HepG2 (cell line): ENCODE data around the gene CHD2. TPM values are rescaled to one million over a fixed set of nuclear protein-coding genes. Genes with fewer than 3 reads are reported as not detected.

Experiments used
- HMG20A ChIP-seq: IDR thresholded peaks from 2 replicates; pipeline ENCODE4 v1.6.1; 2016; ENCODE audit warnings: borderline replicate concordance
- NAIF1 ChIP-seq: sonication (generic); formaldehyde crosslinking; IDR thresholded peaks from 2 replicates; pipeline ENCODE4 v1.5.0; 2020; ENCODE audit warnings: mild to moderate bottlenecking, missing genetic modification reagents, borderline replicate concordance
- PRPF4 ChIP-seq: fragments of 200-400 bp; formaldehyde crosslinking; IDR thresholded peaks from 2 replicates; pipeline ENCODE4 v1.6.1; 2016; ENCODE audit warnings: low read length, low read depth; ENCODE audit not compliant: poor library complexity, severe bottlenecking
- SMAD3 ChIP-seq: sonication (generic); formaldehyde crosslinking; IDR thresholded peaks from 2 replicates; pipeline ENCODE4 v1.4.0; 2020; ENCODE audit warnings: missing genetic modification reagents
- SMYD3 ChIP-seq: sonication (generic); formaldehyde crosslinking; IDR thresholded peaks from 2 replicates; pipeline ENCODE4 v1.8.1; 2023; ENCODE audit warnings: mild to moderate bottlenecking, missing genetic modification reagents
- SNAI1 ChIP-seq: sonication (generic); formaldehyde crosslinking; IDR thresholded peaks from 2 replicates; pipeline ENCODE4 v1.5.0; 2020; ENCODE audit warnings: mild to moderate bottlenecking, missing genetic modification reagents, borderline replicate concordance
- SSRP1 ChIP-seq: IDR thresholded peaks from 2 replicates; pipeline ENCODE4 v1.6.1; 2016; ENCODE audit warnings: control low read depth
- ZBTB20 ChIP-seq: sonication (generic); formaldehyde crosslinking; IDR thresholded peaks from 2 replicates; pipeline ENCODE4 v1.8.1; 2023; ENCODE audit warnings: missing genetic modification reagents, low read depth, mild to moderate bottlenecking, borderline replicate concordance
- ZFP41 ChIP-seq: sonication (generic); formaldehyde crosslinking; IDR thresholded peaks from 2 replicates; pipeline ENCODE4 v1.4.0; 2020; ENCODE audit warnings: mild to moderate bottlenecking, missing genetic modification reagents, borderline replicate concordance
- ZNF12 ChIP-seq: sonication (generic); formaldehyde crosslinking; IDR thresholded peaks from 2 replicates; pipeline ENCODE4 v1.5.0; 2020; ENCODE audit warnings: missing genetic modification reagents
- ZNF20 ChIP-seq: sonication (generic); formaldehyde crosslinking; IDR thresholded peaks from 2 replicates; pipeline ENCODE4 v1.4.0; 2020; ENCODE audit warnings: mild to moderate bottlenecking, moderate library complexity, missing genetic modification reagents
- ZNF282 ChIP-seq: fragments of 450-650 bp; IDR thresholded peaks from 2 replicates; pipeline ENCODE4 v1.6.1; 2018; ENCODE audit not compliant: partially characterized antibody
- ZNF329 ChIP-seq: sonication (generic); formaldehyde crosslinking; IDR thresholded peaks from 2 replicates; pipeline ENCODE4 v1.9.0; 2021; ENCODE audit warnings: low read depth, mild to moderate bottlenecking, missing genetic modification reagents
- ZNF446 ChIP-seq: sonication (generic); formaldehyde crosslinking; IDR thresholded peaks from 2 replicates; pipeline ENCODE4 v1.5.0; 2020; ENCODE audit warnings: mild to moderate bottlenecking, missing genetic modification reagents
- ZNF878 ChIP-seq: sonication (generic); formaldehyde crosslinking; IDR thresholded peaks from 2 replicates; pipeline ENCODE4 v1.8.1; 2023; ENCODE audit warnings: mild to moderate bottlenecking, missing genetic modification reagents, moderate library complexity
- polyA plus RNA-seq, 8 experiments: library from polyadenylated mRNA; depleted of rRNA in 3 of 8; stranded (reverse) in 7 of 8; unstranded in 1 of 8; fragments of >200 nt; fragmentation: Illumina TruSeq in 4 of 8; extraction: Trizol in 4 of 8; gene quantifications; 2 replicates each; pipeline versions ENCODE4 v1.2.1 to v1.2.3, GENCODE V29; 2011 to 2016; ENCODE audit warnings: low read depth in 4 of 8, missing spikeins in 1 of 8, mixed read lengths in 1 of 8; ENCODE audit not compliant: insufficient read depth in 1 of 8
- total RNA-seq, 5 experiments: library from RNA; depleted of rRNA; stranded (reverse); fragments of >200 nt; fragmentation: Illumina TruSeq; extraction: Trizol; gene quantifications; 2 replicates each; pipeline ENCODE4 v1.2.3, GENCODE V29; 2016; ENCODE audit warnings: low read depth in 1 of 5
- TF ChIP-seq, protein P1 (sequence below): sonication (generic); formaldehyde crosslinking; IDR thresholded peaks from 2 replicates; pipeline ENCODE4 v1.4.0; 2020; ENCODE audit warnings: mild to moderate bottlenecking, low read depth, missing genetic modification reagents
- TF ChIP-seq, protein P2 (sequence below): sonication (generic); formaldehyde crosslinking; IDR thresholded peaks from 2 replicates; pipeline ENCODE4 v1.4.0; 2020; ENCODE audit warnings: mild to moderate bottlenecking, missing genetic modification reagents
- TF ChIP-seq, protein P3 (sequence below): sonication (generic); formaldehyde crosslinking; conservative IDR thresholded peaks from 2 replicates; pipeline ENCODE4 v1.4.0; 2020; ENCODE audit warnings: missing genetic modification reagents
- TF ChIP-seq, protein P4 (sequence below): sonication (generic); formaldehyde crosslinking; IDR thresholded peaks from 2 replicates; pipeline ENCODE4 v1.4.0; 2020; ENCODE audit warnings: missing genetic modification reagents
- TF ChIP-seq, protein P5 (sequence below): sonication (generic); formaldehyde crosslinking; IDR thresholded peaks from 2 replicates; pipeline ENCODE4 v1.4.0; 2020; ENCODE audit warnings: missing genetic modification reagents, low read depth, mild to moderate bottlenecking, borderline replicate concordance
- TF ChIP-seq, protein P6 (sequence below): sonication (generic); formaldehyde crosslinking; IDR thresholded peaks from 2 replicates; pipeline ENCODE4 v1.4.0; 2020; ENCODE audit warnings: mild to moderate bottlenecking, missing genetic modification reagents, borderline replicate concordance
- TF ChIP-seq, protein P7 (sequence below): sonication (generic); formaldehyde crosslinking; IDR thresholded peaks from 2 replicates; pipeline ENCODE4 v1.4.0; 2020; ENCODE audit warnings: low read depth, mild to moderate bottlenecking, missing genetic modification reagents

CHD2 gene
- total and polyA plus RNA-seq, 2 of the 13 experiments (the other 11 are each of a cell fraction or from before 2014, with no cell fraction given), result 54.0 to 54.1 TPM

DNA sequence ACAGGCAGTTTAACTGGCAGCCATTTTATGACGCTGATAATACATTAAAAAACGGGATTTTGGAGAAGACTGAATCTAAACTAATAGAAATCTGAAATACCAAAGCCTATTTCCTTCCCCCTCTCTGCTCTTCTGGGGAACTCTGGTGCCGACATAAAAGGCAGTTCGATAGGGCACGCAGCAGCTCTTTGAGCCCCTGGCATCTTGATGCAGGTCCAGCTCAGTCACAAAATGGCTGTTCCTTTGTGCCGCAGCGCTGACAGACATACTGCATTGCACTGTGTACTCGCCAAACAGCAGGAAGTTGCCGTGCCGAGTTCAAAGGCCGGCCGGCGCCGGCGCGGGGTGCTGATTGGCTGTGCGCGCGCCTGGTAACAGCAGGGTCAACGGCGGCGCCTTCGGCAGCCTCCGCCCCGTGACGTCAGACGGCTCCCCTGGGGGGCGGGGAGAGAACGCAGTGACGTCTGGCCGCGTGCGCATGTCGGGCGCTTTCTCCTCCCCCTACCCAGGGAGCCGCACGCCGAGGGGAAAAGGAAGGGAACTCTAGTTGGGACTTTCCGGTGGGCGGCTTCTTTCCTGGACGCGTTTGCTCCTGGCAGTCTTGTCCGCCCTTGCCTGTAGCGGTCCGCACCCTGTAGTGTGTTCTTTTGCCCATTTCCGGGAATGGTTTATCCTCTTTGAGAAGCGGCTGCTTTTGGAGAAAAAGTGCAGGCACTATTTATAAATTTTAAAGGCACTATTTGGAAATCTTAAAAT lies 4.0 kb downstream of the CHD2 start (continued):
- TF ChIP-seq SMAD3 (CRISPR knock-in tag), result peak; percentile 53; the same call in 1 of the 2 replicates
- peak; percentile 62 for TF ChIP-seq ZNF12
- TF ChIP-seq ZFP41 (CRISPR knock-in tag), result peak; percentile 81; the same call in 1 of the 2 replicates
- peak; percentile 97 for TF ChIP-seq ZNF878 (CRISPR knock-in tag)
- TF ChIP-seq, protein P1, sequence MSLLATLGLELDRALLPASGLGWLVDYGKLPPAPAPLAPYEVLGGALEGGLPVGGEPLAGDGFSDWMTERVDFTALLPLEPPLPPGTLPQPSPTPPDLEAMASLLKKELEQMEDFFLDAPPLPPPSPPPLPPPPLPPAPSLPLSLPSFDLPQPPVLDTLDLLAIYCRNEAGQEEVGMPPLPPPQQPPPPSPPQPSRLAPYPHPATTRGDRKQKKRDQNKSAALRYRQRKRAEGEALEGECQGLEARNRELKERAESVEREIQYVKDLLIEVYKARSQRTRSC, result peak; percentile 81; the same call in 1 of the 2 replicates
- no peak for TF ChIP-seq SNAI1 (CRISPR knock-in tag)
- TF ChIP-seq, protein P2, sequence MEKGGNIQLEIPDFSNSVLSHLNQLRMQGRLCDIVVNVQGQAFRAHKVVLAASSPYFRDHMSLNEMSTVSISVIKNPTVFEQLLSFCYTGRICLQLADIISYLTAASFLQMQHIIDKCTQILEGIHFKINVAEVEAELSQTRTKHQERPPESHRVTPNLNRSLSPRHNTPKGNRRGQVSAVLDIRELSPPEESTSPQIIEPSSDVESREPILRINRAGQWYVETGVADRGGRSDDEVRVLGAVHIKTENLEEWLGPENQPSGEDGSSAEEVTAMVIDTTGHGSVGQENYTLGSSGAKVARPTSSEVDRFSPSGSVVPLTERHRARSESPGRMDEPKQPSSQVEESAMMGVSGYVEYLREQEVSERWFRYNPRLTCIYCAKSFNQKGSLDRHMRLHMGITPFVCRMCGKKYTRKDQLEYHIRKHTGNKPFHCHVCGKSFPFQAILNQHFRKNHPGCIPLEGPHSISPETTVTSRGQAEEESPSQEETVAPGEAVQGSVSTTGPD (CRISPR knock-in tag), result no peak
- TF ChIP-seq ZBTB20 (CRISPR knock-in tag), result peak; percentile 80
- TF ChIP-seq PRPF4, result no peak
- no peak for TF ChIP-seq ZNF282
- TF ChIP-seq, protein P3, sequence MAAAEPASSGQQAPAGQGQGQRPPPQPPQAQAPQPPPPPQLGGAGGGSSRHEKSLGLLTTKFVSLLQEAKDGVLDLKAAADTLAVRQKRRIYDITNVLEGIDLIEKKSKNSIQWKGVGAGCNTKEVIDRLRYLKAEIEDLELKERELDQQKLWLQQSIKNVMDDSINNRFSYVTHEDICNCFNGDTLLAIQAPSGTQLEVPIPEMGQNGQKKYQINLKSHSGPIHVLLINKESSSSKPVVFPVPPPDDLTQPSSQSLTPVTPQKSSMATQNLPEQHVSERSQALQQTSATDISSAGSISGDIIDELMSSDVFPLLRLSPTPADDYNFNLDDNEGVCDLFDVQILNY (CRISPR knock-in tag), result 0 out of 2 replicates have a peak, but pooled peaks have one; percentile 40
- TF ChIP-seq, protein P4, sequence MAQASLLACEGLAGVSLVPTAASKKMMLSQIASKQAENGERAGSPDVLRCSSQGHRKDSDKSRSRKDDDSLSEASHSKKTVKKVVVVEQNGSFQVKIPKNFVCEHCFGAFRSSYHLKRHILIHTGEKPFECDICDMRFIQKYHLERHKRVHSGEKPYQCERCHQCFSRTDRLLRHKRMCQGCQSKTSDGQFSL, result no peak
- no peak for TF ChIP-seq ZNF20 (CRISPR knock-in tag)
- TF ChIP-seq, protein P5, sequence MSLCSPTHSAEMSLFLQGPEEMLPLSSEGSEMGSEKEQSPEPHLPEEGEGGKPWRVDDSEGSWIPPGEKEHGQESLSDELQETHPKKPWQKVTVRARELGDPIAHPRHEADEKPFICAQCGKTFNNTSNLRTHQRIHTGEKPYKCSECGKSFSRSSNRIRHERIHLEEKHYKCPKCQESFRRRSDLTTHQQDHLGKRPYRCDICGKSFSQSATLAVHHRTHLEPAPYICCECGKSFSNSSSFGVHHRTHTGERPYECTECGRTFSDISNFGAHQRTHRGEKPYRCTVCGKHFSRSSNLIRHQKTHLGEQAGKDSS, result peak; percentile 74; the same call in 1 of the 2 replicates
- peak; percentile 77; the same call in 1 of the 2 replicates for TF ChIP-seq SSRP1
- TF ChIP-seq NAIF1 (CRISPR knock-in tag), result peak; percentile 82; the same call in 1 of the 2 replicates
- peak; percentile 84; the same call in 1 of the 2 replicates for TF ChIP-seq ZNF446
- no peak for TF ChIP-seq HMG20A (CRISPR knock-in tag)
- TF ChIP-seq, protein P6, sequence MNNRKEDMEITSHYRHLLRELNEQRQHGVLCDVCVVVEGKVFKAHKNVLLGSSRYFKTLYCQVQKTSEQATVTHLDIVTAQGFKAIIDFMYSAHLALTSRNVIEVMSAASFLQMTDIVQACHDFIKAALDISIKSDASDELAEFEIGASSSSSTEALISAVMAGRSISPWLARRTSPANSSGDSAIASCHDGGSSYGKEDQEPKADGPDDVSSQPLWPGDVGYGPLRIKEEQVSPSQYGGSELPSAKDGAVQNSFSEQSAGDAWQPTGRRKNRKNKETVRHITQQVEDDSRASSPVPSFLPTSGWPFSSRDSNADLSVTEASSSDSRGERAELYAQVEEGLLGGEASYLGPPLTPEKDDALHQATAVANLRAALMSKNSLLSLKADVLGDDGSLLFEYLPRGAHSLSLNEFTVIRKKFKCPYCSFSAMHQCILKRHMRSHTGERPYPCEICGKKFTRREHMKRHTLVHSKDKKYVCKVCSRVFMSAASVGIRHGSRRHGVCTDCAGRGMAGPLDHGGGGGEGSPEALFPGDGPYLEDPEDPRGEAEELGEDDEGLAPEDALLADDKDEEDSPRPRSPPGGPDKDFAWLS (CRISPR knock-in tag), result no peak
- TF ChIP-seq SMYD3 (CRISPR knock-in tag), result peak; percentile 60; the same call in 1 of the 2 replicates
- TF ChIP-seq ZNF329 (CRISPR knock-in tag), result no peak
- TF ChIP-seq, protein P7, sequence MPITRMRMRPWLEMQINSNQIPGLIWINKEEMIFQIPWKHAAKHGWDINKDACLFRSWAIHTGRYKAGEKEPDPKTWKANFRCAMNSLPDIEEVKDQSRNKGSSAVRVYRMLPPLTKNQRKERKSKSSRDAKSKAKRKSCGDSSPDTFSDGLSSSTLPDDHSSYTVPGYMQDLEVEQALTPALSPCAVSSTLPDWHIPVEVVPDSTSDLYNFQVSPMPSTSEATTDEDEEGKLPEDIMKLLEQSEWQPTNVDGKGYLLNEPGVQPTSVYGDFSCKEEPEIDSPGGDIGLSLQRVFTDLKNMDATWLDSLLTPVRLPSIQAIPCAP (CRISPR knock-in tag), result no peak
